SK-N-SH (cell line): ENCODE results near the gene MSRB1.

ENCODE experiments used
- EZH2phosphoT487 ChIP-seq: fragments of 200-600 bp; sonication (generic); IDR thresholded peaks from 2 replicates; pipeline ENCODE4 v1.6.1; 2017; ENCODE audit warnings: low read depth, mixed run types, mild to moderate bottlenecking, antibody characterized with exemption, moderate library complexity, borderline replicate concordance
- FOSL2 ChIP-seq: IDR thresholded peaks from 2 replicates; pipeline ENCODE4 v1.4.0; 2012; ENCODE audit warnings: low read depth, mild to moderate bottlenecking, moderate library complexity, borderline replicate concordance
- FOXJ3 ChIP-seq: sonication (generic); formaldehyde crosslinking; IDR thresholded peaks from 2 replicates; pipeline ENCODE4 v1.5.1; 2020; ENCODE audit warnings: mild to moderate bottlenecking, missing genetic modification reagents
- MXI1 ChIP-seq: IDR thresholded peaks from 2 replicates; pipeline ENCODE4 v1.6.1; 2012; ENCODE audit warnings: mild to moderate bottlenecking, low read depth, low read length, improper control_type of control experiment
- POLR2AphosphoS5 ChIP-seq: IDR thresholded peaks from 2 replicates; pipeline ENCODE4 v1.6.1; 2012; ENCODE audit warnings: low read depth, low read length
- RAD21 ChIP-seq: IDR thresholded peaks from 2 replicates; pipeline ENCODE4 v1.6.1; 2012; ENCODE audit warnings: mild to moderate bottlenecking, low read length
- SIN3A ChIP-seq: IDR thresholded peaks from 2 replicates; pipeline ENCODE4 v1.6.1; 2012; ENCODE audit warnings: low read depth, mild to moderate bottlenecking, low read length, moderate library complexity, borderline replicate concordance
- TEAD4 ChIP-seq: IDR thresholded peaks from 2 replicates; pipeline ENCODE4 v1.4.0; 2012; ENCODE audit warnings: mild to moderate bottlenecking, borderline replicate concordance; ENCODE audit not compliant: insufficient read depth
- TF ChIP-seq, protein P1 (sequence below): fragments of 200-600 bp; sonication (generic); IDR thresholded peaks from 2 replicates; pipeline ENCODE4 v1.6.1; 2017; ENCODE audit warnings: antibody characterized with exemption, mild to moderate bottlenecking, moderate library complexity
- TF ChIP-seq, protein P2 (sequence below): IDR thresholded peaks from 2 replicates; pipeline ENCODE4 v1.6.1; 2012; ENCODE audit warnings: mild to moderate bottlenecking, low read depth, low read length, moderate library complexity

DNA sequence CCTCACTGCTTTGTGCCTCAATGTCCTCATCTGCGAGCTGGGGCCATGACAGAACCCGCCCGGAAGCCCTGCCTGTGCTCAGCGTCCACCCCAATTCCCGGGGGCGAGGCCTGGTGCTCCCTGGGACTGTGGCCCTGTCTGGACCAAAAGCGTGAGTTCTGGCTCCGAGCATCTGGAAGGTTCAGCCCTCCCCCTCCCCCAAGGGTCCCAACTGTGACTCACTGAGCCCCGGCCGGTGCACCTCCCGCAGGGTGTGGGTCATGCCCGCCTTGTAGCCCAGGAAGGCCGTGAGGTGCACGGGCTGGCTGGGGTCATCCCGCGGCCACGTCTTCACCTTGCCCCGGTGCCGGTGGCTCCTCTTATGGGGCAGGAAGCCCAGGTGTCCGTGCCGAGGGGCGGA, 10.7 kb upstream of the MSRB1 start:
- TF ChIP-seq FOXJ3 (CRISPR knock-in tag) (no peak), EZH2phosphoT487 (no peak), SIN3A (no peak), RAD21 (no peak), FOSL2 (no peak), MXI1 (no peak), POLR2AphosphoS5 (no peak), TEAD4 (no peak)
- TF ChIP-seq, protein P1, sequence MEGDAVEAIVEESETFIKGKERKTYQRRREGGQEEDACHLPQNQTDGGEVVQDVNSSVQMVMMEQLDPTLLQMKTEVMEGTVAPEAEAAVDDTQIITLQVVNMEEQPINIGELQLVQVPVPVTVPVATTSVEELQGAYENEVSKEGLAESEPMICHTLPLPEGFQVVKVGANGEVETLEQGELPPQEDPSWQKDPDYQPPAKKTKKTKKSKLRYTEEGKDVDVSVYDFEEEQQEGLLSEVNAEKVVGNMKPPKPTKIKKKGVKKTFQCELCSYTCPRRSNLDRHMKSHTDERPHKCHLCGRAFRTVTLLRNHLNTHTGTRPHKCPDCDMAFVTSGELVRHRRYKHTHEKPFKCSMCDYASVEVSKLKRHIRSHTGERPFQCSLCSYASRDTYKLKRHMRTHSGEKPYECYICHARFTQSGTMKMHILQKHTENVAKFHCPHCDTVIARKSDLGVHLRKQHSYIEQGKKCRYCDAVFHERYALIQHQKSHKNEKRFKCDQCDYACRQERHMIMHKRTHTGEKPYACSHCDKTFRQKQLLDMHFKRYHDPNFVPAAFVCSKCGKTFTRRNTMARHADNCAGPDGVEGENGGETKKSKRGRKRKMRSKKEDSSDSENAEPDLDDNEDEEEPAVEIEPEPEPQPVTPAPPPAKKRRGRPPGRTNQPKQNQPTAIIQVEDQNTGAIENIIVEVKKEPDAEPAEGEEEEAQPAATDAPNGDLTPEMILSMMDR, result no peak
- TF ChIP-seq, protein P2, sequence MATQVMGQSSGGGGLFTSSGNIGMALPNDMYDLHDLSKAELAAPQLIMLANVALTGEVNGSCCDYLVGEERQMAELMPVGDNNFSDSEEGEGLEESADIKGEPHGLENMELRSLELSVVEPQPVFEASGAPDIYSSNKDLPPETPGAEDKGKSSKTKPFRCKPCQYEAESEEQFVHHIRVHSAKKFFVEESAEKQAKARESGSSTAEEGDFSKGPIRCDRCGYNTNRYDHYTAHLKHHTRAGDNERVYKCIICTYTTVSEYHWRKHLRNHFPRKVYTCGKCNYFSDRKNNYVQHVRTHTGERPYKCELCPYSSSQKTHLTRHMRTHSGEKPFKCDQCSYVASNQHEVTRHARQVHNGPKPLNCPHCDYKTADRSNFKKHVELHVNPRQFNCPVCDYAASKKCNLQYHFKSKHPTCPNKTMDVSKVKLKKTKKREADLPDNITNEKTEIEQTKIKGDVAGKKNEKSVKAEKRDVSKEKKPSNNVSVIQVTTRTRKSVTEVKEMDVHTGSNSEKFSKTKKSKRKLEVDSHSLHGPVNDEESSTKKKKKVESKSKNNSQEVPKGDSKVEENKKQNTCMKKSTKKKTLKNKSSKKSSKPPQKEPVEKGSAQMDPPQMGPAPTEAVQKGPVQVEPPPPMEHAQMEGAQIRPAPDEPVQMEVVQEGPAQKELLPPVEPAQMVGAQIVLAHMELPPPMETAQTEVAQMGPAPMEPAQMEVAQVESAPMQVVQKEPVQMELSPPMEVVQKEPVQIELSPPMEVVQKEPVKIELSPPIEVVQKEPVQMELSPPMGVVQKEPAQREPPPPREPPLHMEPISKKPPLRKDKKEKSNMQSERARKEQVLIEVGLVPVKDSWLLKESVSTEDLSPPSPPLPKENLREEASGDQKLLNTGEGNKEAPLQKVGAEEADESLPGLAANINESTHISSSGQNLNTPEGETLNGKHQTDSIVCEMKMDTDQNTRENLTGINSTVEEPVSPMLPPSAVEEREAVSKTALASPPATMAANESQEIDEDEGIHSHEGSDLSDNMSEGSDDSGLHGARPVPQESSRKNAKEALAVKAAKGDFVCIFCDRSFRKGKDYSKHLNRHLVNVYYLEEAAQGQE, result no peak
